GM19025 (cell line): ENCODE data around the gene ZFP92.

Experiments used
- ATAC-seq: cut with Tn5 transposase; IDR thresholded peaks from one replicate; pipeline ENCODE4 v1.9.1; 2021; ENCODE audit warnings: mild to moderate bottlenecking, low read depth, moderate library complexity; ENCODE audit not compliant: unreplicated experiment

Gene ZFP92

DNA sequence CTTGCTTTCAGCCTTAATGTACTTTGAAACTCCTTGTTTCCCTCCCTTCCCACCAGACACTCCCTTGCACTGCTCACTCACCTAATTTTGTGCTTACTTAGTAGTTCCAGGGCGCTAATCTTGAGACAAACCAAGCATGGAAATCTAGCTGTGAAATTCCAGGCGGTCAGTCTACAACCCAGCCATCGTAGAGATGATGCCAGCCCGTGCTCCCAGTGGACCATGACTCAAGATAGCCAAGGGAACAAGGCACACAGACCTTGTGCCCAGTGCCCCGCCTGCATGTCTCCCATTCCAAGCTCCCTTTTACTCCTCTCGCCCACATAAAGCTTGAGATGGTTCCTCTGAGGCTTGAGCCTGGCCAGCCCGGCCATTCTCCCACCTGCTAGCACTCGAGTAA is 23.5 kb downstream of the ZFP92 start:
- no peak for ATAC-seq

DNA sequence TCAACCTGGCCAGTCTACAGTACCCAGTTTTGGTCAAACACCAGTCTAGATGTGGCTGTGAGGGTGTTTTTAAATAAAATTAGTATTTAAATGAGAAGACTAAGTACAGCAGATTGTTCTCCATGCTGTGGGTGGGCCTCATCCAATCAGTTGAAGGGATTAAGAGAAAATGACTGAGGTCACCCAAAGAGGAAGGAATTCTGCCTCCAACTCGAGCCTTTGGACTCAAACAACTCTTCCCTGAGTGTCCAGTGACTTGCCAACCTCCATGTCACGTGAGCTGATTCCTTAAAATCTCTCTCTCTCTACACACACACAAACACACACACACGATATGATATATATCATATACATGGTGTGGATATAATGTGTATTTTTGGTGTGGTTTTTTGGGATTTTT is 24.6 kb downstream of the ZFP92 start:
- no peak for ATAC-seq

DNA sequence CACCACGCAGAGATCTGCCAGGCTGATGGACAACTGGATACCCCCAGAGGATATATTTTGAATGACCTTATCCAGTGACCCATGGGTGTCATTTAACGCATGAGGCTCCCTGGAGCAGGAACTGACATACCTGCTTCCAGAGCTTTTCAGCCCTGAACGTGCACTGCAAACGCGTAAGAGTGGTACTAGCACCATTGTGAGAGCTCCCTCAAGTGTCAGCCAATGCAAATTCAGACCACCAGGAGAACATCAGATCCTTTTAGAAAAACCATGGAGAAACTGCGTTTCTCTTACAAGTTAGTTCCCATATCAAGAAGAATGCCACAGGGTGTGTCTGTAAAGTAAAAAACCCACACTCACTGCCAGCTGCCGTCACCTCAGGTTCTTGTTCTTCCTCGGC is 27.3 kb downstream of the ZFP92 start:
- ATAC-seq, result no peak

DNA sequence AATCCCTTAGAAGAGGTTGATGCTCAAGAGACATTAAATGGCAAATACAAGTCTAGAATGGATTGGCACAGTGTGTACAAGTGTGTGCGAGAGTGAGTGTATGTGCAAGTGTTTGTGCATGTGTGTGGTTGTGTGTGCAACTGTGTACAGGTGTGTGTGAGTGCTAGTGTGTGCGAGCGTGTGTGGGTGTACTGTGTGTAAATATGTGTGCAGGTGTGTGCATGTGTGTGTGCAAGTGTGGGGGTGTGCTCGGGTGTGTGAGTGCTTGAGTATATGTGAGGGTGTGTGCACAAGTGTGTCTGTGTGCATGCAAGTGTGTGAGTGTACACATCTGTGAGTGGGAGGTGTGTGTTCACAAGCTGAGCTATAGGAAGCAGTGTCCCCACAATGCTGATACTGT is 28.7 kb downstream of the ZFP92 start:
- ATAC-seq, result no peak

DNA sequence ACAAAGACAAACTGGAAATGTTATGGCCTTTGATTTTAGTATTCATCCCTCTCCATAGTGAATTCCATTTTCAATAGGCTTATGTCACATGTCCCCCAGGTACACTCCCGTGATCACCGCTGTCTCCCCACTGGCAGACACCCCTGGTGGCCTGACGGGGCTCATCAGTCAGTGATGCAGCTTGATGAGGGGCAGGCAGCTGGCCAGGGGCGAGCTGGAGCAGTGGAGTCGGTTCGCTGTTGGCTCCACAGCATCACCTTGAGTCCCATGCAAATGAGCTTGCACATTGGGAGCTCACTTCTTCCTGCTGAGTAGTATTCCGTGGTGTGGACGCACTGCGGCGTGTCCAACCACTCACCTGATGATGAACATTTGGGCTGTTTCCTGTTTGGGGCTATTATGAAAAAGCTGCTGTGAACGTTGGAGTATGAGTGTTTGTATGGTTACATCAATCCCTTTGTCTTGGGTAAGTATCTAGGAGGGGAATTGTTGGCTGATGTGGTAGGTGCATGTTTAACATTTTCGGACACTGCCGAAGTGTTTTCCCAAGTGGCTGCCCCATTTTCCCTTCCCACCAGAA is 29.4 kb downstream of the ZFP92 start:
- no peak for ATAC-seq

DNA sequence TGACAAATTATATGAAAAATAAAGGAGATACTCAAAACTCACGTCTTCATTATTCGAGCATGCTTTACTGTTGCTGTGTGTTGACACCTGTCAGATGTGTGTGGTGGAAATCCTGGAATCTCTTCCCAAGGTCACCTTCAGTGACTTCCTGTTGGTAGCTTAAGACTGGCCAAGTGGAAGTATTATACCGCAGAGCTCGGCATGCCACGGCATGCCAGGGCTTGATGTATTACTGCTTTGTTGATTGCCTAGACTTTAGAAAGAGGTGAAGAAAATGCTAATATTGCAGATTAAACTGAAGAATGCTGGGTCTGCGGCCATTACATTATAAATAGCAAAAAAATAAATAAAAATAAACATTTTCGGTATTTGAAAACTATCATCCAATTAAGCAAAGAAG is 30.0 kb downstream of the ZFP92 start:
- ATAC-seq, result no peak

DNA sequence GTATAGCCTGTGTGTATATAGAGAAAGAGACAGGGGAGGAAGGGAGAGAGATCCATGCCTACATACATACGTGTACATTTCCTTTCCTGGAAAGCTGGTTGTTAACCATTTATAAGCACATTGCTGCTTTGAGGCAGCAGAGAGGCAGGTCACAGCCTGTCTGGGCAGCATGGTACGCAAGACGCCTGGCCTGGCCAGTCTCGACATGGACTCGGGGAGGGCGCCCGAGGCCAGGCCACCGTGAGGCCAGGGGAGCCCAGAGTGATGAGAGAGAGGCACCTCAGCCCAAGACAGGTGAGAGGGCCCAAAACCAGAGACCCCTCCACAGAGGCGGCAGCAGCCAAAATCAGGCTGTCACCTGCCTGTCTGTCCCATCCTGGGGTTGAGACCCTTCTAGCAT is 30.7 kb downstream of the ZFP92 start:
- no peak for ATAC-seq

DNA sequence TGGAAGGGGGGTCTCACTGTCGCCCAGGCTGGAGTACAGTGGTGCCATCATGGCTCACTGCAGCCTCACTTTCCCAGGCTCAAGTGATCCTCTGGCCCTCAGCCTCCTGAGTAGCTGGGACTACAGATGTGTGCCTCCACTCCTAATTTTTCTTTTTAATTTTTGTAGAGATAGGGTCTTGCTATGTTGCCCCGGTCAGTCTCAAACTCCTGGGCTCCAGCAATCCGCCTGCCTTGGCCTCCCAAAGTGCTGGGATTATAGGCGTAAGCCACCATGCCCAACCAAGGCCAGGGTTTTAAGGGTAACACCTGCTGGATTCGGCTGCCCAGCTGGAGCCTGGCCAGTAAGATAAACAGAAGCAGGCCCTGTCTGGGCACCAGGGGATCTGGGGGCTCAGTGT is 31.2 kb downstream of the ZFP92 start:
- no peak for ATAC-seq

DNA sequence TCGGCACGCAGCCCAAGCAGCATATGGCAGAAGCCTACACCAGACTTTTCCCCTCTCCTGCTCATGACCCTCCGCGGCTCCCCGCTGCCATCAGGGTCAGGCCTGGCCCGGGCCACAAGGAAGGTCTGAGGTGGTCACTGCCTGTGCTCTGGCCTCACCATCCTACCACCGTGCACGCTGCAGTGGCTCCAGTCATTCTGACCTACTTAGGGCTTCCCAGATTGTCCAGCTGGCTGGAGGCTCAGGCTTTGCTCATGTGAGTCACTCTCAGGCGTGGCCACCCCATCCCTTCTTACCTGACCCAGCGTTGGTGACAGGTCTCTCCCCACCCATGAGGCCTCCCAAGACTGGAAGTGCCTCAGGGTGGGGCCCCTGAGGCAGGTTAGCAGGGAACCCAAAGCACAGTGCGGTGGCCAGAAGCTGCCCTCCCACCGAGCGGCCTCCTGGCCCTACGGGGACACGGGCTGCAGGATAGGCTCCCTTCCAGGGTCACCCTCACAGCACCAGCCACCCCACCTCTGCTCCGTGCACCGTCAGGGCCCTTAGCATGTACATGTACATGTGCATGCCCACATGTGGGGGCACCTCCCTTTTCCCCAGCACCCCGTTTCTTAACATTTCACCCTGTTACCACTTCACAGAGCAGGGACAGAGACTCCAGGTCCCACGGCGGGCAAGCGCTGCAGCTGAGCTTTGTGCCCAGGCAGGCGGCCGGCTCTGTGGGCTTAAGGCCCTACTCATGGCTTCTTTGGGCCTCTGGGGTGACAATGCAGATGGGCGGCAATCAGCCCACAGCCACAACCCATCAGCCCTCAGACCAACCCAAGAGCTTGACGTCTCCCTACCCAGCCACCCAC is 32.4 kb downstream of the ZFP92 start:
- no peak for ATAC-seq

DNA sequence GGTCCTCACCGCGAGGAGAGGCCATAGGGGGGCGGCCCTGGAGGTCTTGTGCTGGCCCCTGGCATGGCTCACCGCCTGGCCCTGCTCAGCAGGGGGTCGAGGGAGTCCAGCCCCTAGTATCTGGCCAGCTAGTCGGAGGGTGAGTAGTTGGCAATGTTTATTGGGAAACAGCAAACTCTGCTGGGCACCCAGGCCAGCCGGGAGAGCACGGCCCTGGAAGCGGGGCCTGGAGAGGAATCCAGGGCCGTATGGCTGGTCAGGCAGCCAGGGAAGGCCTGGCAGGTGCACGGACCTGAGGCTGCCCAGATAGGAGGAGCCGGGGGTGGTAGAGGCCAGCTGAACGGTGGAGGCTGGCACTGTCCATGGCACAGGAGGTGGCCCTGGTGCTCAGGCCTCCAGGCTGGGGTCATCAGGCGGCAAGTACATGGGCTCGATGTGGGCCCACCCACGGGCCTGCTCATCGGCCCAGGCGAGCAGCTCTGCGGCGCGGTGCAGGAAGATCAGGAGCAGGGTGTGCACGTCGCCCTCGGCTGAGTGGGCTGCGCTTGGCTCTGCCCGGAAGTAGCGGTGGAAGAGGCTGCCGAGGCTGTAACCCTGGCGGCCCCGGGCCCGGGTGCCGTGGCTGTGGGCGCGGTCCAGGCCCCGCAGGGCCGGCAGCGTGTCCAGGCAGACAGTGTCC is 33.2 kb downstream of the ZFP92 start:
- ATAC-seq, result no peak

DNA sequence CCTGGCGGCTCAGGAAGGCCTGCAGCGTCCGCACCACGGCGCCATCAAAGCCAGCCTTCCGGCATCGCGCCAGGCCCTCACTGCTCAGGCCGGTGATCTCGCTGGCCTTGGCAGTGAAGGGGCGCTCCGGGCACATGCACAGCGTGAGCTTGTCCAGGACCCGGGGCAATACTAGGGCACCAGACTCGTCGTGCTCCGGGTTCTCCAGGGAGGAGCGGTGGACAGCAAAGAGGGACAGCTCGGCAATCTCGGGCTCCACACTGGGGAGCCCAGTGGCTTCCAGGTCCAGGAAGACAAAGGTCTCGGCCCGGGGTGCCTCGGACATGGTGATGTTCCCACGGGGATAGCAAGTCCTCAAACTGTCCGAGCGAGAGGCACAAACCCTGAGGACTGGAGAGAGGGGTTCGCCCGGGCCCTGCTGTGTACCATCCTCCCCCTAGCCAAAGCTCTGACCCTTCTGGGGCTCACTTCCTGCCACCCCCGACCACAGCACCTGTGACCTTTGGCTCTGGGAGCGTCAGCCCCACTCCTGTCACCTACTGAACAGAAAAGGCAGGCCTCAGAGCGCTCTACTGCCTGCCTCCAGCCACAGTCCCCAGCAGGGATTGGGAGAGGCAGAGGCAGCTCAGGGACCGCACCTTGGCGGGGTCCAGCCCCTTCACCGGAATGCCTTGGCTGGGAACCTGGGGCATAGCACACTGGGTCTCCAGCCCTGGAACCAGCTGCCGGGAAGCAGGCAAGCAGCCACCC is 34.0 kb downstream of the ZFP92 start:
- no peak for ATAC-seq

DNA sequence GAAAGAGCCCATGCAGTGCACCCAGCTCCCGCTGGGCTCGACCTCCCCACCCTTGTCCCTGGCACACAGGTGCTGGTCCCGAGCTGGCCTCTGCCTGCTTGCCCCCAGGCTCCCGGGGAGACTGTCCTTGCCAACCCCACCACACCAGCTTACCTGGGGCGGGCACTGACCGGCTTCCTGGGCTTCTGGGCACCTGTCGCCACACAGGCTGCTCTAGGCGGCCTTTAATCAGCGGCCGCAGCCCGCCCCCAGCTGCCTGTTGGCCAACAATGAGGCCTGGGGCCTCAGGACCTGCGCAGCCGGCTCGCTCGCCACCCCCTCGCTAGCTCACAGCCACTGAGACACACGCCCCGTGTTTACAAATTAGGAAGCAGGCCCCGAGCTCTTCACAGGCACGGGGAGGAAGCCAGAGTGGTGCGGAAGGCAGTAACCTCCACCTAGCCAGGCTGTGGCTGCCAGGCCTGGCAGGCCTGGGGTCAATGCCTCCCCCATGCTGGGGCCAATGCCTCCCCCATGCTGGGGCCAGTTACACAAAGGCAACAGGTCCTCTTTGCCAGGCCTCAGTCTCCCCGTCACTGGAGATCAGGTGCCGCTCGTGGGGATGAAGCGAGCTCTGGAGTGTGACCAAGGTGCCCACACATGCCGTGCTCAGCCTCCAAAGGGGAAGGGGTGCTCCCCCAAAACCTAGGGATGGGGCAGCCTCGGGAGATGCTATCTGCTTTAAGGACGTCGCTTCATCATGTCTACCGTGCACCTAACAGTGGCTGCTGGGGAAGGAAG is 34.8 kb downstream of the ZFP92 start, which contains the start of gene TREX2:
Gene TREX2 (minus strand): TSS at position 201 of the 780 bp plus-strand sequence. CDS start 626 bp downstream, outside the sequence.
- no peak for ATAC-seq

DNA sequence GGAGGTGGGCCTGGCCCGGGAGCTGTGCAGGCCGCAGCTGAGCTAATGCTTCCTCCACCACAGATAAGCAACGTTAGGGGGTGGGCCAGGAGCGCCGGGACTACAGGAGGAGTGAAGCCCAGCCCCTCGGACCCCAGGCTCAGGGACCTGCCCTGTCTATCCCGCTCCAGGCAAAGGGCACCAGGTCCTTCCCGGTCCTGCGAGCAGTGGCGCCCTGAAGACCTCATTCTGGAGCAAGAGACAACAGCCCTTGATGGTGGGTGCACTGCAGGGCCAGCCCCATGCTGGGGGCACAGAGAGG is 35.3 kb downstream of the ZFP92 start:
- ATAC-seq, result no peak

DNA sequence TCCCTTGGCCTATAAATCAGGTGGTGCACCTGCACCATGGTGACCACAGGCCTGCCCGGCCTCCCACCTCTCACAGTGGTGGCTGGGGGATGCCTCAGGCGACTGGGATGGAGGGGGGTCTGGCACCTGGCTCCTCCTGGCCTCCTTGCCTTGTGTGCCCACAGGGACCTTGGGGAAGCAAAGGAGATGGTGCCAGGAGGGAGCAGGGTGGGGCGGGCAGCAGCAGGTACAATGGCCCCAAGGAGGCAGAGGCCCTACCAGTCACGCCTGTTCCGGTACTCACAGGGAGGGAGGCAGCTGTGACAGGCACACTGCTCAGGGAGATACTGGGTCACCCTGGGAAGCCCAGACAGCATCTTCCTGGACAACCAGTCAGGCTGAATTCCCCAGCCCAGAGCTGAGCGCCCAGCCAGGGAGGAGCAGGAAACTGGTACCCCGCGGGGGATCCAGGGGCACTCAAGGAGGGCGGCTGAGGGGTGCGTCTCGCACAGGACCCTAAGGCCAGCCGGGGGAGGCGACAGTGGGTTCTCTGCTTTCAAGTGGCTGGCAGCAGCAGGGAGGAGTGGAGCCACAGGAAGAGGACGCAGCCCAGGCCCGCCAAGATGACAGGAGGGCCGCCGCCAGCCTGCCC is 35.8 kb downstream of the ZFP92 start:
- no peak for ATAC-seq

DNA sequence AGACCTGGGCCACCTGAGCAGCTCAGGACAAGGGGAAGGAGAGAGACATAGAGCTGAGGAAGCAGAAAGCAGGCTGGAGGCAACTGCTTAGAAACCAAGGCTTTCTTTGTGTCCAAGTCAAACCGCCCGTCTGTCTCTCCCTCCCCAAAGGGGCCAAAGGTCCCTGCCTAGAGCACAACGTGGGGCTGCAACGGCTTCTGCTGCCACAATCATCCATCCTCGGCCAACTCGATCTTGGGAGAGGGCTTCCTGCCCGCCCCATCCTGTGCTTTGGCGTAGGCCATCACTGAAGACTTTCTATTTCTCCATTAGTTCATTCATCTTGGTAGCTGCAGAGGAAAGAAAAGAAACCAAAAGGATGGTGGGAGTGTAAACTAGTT is 36.3 kb downstream of the ZFP92 start:
- no peak for ATAC-seq

DNA sequence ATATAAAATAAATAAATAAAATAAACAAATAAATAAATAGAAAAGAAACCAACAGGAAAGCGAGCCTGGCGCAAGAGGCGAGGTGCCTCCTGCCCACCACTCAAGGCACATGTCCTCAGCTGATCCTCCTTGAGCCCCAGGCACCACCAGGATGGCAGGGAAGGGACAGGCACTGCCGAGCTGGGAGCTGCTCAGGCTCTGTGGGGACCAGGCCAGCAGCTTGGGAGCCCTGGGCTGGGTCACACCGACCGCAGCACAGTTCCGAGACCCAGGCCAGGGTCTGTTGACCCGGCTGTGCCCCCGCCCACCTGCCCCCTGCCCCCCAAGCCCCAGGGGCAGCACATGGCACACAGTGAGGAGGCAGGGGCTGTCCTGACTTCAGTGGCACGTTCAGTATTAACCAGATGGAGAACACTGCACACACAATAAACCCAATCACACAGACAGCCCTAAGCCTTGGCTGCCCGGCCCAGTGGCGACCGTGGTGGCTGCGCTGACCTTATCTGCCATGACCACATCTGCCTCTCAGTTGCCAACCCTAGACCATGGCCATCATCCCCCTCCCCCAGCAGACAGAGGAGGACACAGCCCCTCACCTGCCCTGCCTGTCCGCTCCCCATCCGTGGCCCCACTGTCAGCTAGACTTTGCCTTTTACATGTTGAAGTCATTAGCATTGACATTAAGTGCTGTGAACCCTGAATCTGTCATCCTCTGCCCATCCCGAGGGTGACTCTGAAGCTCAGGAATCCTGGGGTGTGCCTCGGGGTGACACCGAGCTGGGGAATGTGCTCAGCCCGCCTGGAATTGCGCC is 37.5 kb downstream of the ZFP92 start:
- no peak for ATAC-seq

DNA sequence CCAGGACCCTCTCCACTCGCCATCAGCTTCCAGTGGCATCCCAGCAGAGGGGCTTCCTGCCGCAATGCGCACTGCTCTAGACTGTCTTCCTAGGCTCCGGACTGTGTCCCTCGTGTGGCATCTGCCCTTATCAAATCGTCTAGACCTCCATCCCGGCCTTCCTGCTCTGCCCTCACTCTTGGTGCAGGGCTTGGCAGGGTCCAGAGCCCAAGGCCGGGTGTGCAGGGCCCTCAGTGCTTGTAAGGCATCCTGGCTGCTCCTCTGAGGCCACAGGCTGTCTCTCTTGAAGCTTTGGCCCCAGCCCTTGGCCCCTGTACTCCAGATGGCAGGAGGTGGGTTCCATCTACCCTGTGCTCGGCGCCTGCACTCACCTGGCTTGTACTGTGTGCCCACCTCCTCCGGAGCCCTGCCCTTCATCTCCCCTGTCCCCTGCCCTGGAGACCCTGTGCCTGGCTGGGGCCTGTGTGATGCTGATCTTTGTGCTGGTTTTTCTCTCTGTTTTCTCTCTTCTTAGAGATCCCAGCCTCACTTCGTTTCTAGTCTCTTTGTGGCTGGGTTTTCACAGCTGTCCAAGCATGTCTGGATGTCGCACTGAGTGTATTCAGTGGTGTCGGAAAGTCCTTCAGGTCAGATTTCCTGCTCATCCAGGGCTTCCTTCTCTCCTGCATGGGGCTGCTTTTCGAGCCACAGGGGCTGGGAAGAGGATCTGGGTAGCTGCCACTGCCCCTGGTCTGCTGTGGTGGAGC is 38.3 kb downstream of the ZFP92 start:
- no peak for ATAC-seq
